ENCODE results near the gene HIBADH.

DNA sequence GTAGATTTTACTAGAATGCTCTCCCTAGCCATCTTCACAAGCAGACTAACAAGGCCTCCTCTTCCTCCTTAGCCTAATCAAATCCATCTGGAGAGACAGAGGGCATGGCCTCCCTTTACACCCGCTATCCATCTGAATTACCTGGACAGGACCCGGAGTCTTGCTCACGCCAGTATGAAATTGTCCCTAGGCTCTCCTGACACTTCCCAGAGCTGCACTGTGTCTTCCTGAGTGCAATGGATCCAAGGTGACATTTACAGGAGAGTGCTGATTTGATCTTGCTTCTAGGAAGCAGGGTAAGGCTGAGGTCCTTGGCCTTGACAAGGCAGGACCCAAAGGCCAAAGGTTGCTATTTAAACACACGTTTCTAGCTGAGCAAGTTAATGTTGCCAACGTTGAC, 147.8 kb downstream of the HIBADH start:
- TF ChIP-seq, protein P1, sequence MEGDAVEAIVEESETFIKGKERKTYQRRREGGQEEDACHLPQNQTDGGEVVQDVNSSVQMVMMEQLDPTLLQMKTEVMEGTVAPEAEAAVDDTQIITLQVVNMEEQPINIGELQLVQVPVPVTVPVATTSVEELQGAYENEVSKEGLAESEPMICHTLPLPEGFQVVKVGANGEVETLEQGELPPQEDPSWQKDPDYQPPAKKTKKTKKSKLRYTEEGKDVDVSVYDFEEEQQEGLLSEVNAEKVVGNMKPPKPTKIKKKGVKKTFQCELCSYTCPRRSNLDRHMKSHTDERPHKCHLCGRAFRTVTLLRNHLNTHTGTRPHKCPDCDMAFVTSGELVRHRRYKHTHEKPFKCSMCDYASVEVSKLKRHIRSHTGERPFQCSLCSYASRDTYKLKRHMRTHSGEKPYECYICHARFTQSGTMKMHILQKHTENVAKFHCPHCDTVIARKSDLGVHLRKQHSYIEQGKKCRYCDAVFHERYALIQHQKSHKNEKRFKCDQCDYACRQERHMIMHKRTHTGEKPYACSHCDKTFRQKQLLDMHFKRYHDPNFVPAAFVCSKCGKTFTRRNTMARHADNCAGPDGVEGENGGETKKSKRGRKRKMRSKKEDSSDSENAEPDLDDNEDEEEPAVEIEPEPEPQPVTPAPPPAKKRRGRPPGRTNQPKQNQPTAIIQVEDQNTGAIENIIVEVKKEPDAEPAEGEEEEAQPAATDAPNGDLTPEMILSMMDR (IDR thresholded peaks at IDR 0.05 in 8 of 11, conservative IDR thresholded peaks at IDR 0.05 in 3 of 11): no peak
- no peak for TF ChIP-seq POLR2AphosphoS5 (IDR thresholded peaks at IDR 0.05)
- TF ChIP-seq POLR2A (IDR thresholded peaks at IDR 0.05): no peak
